ENCODE measurements around the gene PLK2. TPM values are rescaled to one million over a fixed set of nuclear protein-coding genes. Genes with fewer than 3 reads are reported as not detected.

PLK2 gene
- total RNA-seq (2014; rRNA removed) = 230 and 273 TPM in 2 replicates
- polyA plus RNA-seq (2012) = 127 TPM

GRCh38 chr5:58460002-58460731 lies at the start of gene PLK2:
PLK2 (minus strand) TSS chr5:58460086; CDS start chr5:58459959, 127 bp downstream.
- peak; percentile 91 for DNase-seq (ENCODE audit: low read depth)

GRCh38 chr5:58507715-58508114 lies 47.8 kb upstream of the PLK2 start:
- DNase-seq (ENCODE audit: low read depth) = no peak

GRCh38 chr5:58505971-58506640 lies 46.2 kb upstream of the PLK2 start:
- no peak for DNase-seq (ENCODE audit: low read depth)

GRCh38 chr5:58505502-58505901 lies 45.6 kb upstream of the PLK2 start:
- no peak for DNase-seq (ENCODE audit: low read depth)

GRCh38 chr5:58504766-58505165 lies 44.9 kb upstream of the PLK2 start:
- no peak for DNase-seq (ENCODE audit: low read depth)

GRCh38 chr5:58503390-58504046 lies 43.6 kb upstream of the PLK2 start:
- DNase-seq (ENCODE audit: low read depth) = no peak

- DNase-seq (ENCODE audit: low read depth) = no peak
These were observed 42.0 kb upstream of the PLK2 start for GRCh38 chr5:58501778-58502417.

GRCh38 chr5:58499941-58500340 lies 40.1 kb upstream of the PLK2 start:
- no peak for DNase-seq (ENCODE audit: low read depth)

GRCh38 chr5:58499231-58499630 lies 39.3 kb upstream of the PLK2 start:
- no peak for DNase-seq (ENCODE audit: low read depth)

GRCh38 chr5:58498340-58498942 lies 38.6 kb upstream of the PLK2 start:
- DNase-seq (ENCODE audit: low read depth) = no peak

GRCh38 chr5:58497921-58498320 lies 38.0 kb upstream of the PLK2 start:
- DNase-seq (ENCODE audit: low read depth) = no peak

GRCh38 chr5:58497386-58497785 lies 37.5 kb upstream of the PLK2 start:
- DNase-seq (ENCODE audit: low read depth) = no peak

GRCh38 chr5:58496488-58496887 lies 36.6 kb upstream of the PLK2 start:
- no peak for DNase-seq (ENCODE audit: low read depth)

- DNase-seq (ENCODE audit: low read depth) = no peak
These were observed 33.3 kb upstream of the PLK2 start for GRCh38 chr5:58493141-58493540.

GRCh38 chr5:58491216-58491892 lies 31.5 kb upstream of the PLK2 start, which contains the start of gene GAPT:
GAPT (plus strand) TSS chr5:58491435; CDS start chr5:58494537, 3,102 bp downstream.
- no peak for DNase-seq (ENCODE audit: low read depth)

GRCh38 chr5:58490402-58491050 lies 30.6 kb upstream of the PLK2 start:
- DNase-seq (ENCODE audit: low read depth) = no peak

- no peak for DNase-seq (ENCODE audit: low read depth)
These were observed 26.4 kb upstream of the PLK2 start for GRCh38 chr5:58486290-58486689.

- DNase-seq (ENCODE audit: low read depth) = no peak
These were observed 24.6 kb upstream of the PLK2 start for GRCh38 chr5:58484505-58484904.

- DNase-seq (ENCODE audit: low read depth) = no peak
These were observed 22.6 kb upstream of the PLK2 start for GRCh38 chr5:58482536-58482935.

GRCh38 chr5:58481828-58482227 lies 21.9 kb upstream of the PLK2 start:
- DNase-seq (ENCODE audit: low read depth) = no peak

All from LHCN-M2 (cell line).